ENCODE results near the gene FAM20C. TPM values are rescaled to one million over a fixed set of nuclear protein-coding genes. Genes with fewer than 3 reads are reported as not detected.

Gene FAM20C
- total and polyA plus RNA-seq, 10 of the 15 experiments (the other 5 are each of a cell fraction or from before 2014, with no cell fraction given): 0.44 TPM; not detected in 9

- TF ChIP-seq REST (IDR thresholded peaks at IDR 0.05; ENCODE audit: low read depth, low read length): no peak
- no peak for TF ChIP-seq RBBP5 (conservative IDR thresholded peaks at IDR 0.05)
- no peak for TF ChIP-seq ESRRA (IDR thresholded peaks at IDR 0.05; ENCODE audit: low read length)
- TF ChIP-seq KAT2A (conservative IDR thresholded peaks at IDR 0.05; ENCODE audit: control insufficient read depth, low read depth, low read length): no peak
- TF ChIP-seq SIX5 (IDR thresholded peaks at IDR 0.05; ENCODE audit: low read depth, low read length, severe bottlenecking): no peak
- TF ChIP-seq USF2 (IDR thresholded peaks at IDR 0.05; ENCODE audit: borderline replicate concordance, low read depth, low read length): no peak
- no peak for TF ChIP-seq SREBF1 (IDR thresholded peaks at IDR 0.05; ENCODE audit: low read length)
- no peak for TF ChIP-seq ZNF274 (IDR thresholded peaks at IDR 0.05; ENCODE audit: insufficient read depth, insufficient read length)
- no peak for TF ChIP-seq LARP7 (IDR thresholded peaks at IDR 0.05)
- TF ChIP-seq ZBED1 (IDR thresholded peaks at IDR 0.05; ENCODE audit: borderline replicate concordance): no peak
- no peak for TF ChIP-seq MYC (IDR thresholded peaks at IDR 0.05; ENCODE audit: insufficient read depth, insufficient read length, insufficient replicate concordance, low read length, severe bottlenecking)
- no peak for TF ChIP-seq ATF7 (IDR thresholded peaks at IDR 0.05; ENCODE audit: low read depth)
Measured at GRCh38 chr7:248732-249435, 56.5 kb downstream of the FAM20C start (continued).
